OCI-LY7 (cell line): Measurements from ENCODE around the gene LDLRAD2. TPM values are rescaled to one million over a fixed set of nuclear protein-coding genes. Genes with fewer than 3 reads are reported as not detected.

Source experiments
- BruUV-seq: library from RNA; stranded (reverse); fragments of 400-500 nt; replicated peaks from 2 replicates; lab custom pipeline; 2021; lab: Mats Ljungman, UMichigan
- CTCF ChIA-PET: fragments of 300-600 bp; sonication (Branson Sonifier 250); formaldehyde crosslinking; loops from one replicate; lab custom pipeline; 2022; ENCODE audit warnings: antibody characterized with exemption; ENCODE audit not compliant: unreplicated experiment; lab: Charles Lee
- POLR2A ChIA-PET: fragments of 300-600 bp; sonication (Branson Sonifier 250); formaldehyde crosslinking; loops from one replicate; lab custom pipeline; 2022; ENCODE audit warnings: antibody characterized with exemption; lab: Charles Lee
- DNase-seq: peaks from one replicate; pipeline ENCODE4 v3.0.0-alpha.2; 2015; ENCODE audit warnings: low spot score
- H2AFZ ChIP-seq: fragments of 200-600 bp; sonication (generic), shearing (Covaris generic); 2 replicates; pipeline ENCODE4 v1.6.1; 2014; ENCODE audit warnings: mild to moderate bottlenecking, antibody characterized with exemption, low read length, moderate library complexity
- H3K27ac ChIP-seq: fragments of 200-600 bp; sonication (generic); 2 replicates; pipeline ENCODE4 v1.5.1; 2014; ENCODE audit warnings: mixed run types, low read depth, mild to moderate bottlenecking, moderate library complexity, low read length, inconsistent platforms; ENCODE audit not compliant: poor library complexity, severe bottlenecking
- H3K36me3 ChIP-seq: fragments of 200-600 bp; sonication (generic); 2 replicates; pipeline ENCODE4 v1.6.1; 2014; ENCODE audit warnings: mild to moderate bottlenecking, antibody characterized with exemption, low read length, moderate library complexity, mixed read lengths; ENCODE audit not compliant: insufficient read depth
- H3K4me1 ChIP-seq: fragments of 200-600 bp; sonication (generic); 2 replicates; pipeline ENCODE4 v1.5.1; 2014; ENCODE audit warnings: mild to moderate bottlenecking, low read length; ENCODE audit not compliant: insufficient read depth, poor library complexity, severe bottlenecking
- H3K4me2 ChIP-seq: fragments of 200-600 bp; sonication (generic); 2 replicates; pipeline ENCODE4 v1.6.1; 2014; ENCODE audit warnings: mild to moderate bottlenecking, low read length
- H3K4me3 ChIP-seq: fragments of 200-600 bp; sonication (generic); 2 replicates; pipeline ENCODE4 v1.5.1; 2014; ENCODE audit warnings: mild to moderate bottlenecking, low read depth, low read length; ENCODE audit not compliant: poor library complexity, severe bottlenecking
- H3K79me2 ChIP-seq: fragments of 200-600 bp; sonication (generic); 2 replicates; pipeline ENCODE4 v1.6.1; 2016; ENCODE audit warnings: low read depth, mild to moderate bottlenecking, low read length, moderate library complexity, mixed read lengths; ENCODE audit not compliant: insufficient read depth
- H3K9me2 ChIP-seq: fragments of 200-600 bp; sonication (generic); 2 replicates; pipeline ENCODE4 v1.6.1; 2016; ENCODE audit warnings: mild to moderate bottlenecking, low read length, mixed read lengths; ENCODE audit not compliant: insufficient read depth
- H3K9me3 ChIP-seq: fragments of 200-600 bp; sonication (generic); 2 replicates; pipeline ENCODE4 v1.6.1; 2014; ENCODE audit warnings: mild to moderate bottlenecking, mixed run types, low read length, mixed read lengths
- H4K20me1 ChIP-seq: fragments of 200-600 bp; sonication (generic); 2 replicates; pipeline ENCODE4 v1.6.1; 2014; ENCODE audit warnings: mild to moderate bottlenecking, antibody characterized with exemption, low read length, moderate library complexity, mixed read lengths; ENCODE audit not compliant: insufficient read depth
- EZH2phosphoT487 ChIP-seq: fragments of 200-600 bp; sonication (generic); IDR thresholded peaks from 2 replicates; pipeline ENCODE4 v1.6.1; 2018; ENCODE audit warnings: low read depth, borderline replicate concordance, mild to moderate bottlenecking, mixed run types, antibody characterized with exemption, low read length, moderate library complexity, mixed read lengths
- intact Hi-C: fragments of 100-400 bp; cut with micrococcal nuclease; formaldehyde crosslinking; loops from one replicate; pipeline ENCODE4 v1.10.0; 2022; ENCODE audit not compliant: unreplicated experiment
- total RNA-seq, 2 experiments: library from RNA; depleted of rRNA in 1 of 2; stranded (reverse); fragments of >200 nt in 1 of 2; shearing (Covaris generic) in 1 of 2; gene quantifications; 2 replicates each; pipeline ENCODE4 v1.2.3, GENCODE V29; 2014 to 2022
- TF ChIP-seq, protein P1 (sequence below): fragments of 200-600 bp; sonication (generic); conservative IDR thresholded peaks from 2 replicates; pipeline ENCODE4 v1.5.1; 2014; ENCODE audit warnings: mild to moderate bottlenecking, antibody characterized with exemption, low read length, moderate library complexity, mixed read lengths

Gene LDLRAD2
- total RNA-seq, 2 experiments from 2014 or later, result not detected

DNA sequence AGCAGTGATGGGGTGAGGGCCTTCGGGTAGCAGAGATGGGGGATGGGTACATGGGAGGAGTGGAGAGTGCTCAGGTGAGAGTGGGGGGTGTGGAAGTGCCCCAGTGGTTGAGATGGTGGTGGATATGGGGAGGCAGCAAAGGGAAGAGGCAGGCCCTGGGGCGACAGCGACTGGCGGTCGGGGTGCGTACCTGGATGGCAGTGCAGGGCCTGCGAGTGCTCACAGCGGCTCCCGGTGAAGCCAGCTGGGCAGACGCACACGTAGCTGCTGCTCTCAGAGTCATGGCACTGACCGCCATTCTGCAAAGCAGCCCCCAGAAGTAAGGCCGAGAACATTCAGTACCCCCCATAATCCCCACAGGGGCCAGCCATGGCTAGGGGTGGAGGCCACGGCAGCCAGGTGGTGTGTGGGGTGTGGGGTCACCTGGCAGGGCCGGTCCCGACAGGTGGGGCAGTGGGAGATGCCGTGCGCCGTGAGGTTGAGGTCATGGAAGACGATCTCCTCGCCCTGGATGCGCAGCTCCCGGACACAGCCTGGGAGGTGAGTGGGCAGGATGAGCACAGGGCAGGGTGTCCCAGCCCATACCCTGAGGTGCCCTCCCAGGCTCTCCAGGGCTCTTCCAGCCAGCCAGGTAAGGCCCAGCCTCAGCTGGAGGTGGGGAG, 18.9 kb downstream of the LDLRAD2 start:
- Histone ChIP-seq H4K20me1 (no peaks in the 10 kb centered on the region), H3K79me2 (no peaks in the 10 kb centered on the region), H3K4me1 (no peaks in the 10 kb centered on the region), H2AFZ (no peak overlapping the region), H3K9me3 (no peaks in the 10 kb centered on the region), H3K4me2 (no peak overlapping the region), H3K4me3 (no peak overlapping the region), H3K36me3 (no peaks in the 10 kb centered on the region), H3K27ac (no peak overlapping the region), H3K9me2 (no peaks in the 10 kb centered on the region)
- no peak for DNase-seq
- intact Hi-C loops, result no loop called here
- BruUV-seq, result no TSS peak
- TF ChIP-seq, protein P1, sequence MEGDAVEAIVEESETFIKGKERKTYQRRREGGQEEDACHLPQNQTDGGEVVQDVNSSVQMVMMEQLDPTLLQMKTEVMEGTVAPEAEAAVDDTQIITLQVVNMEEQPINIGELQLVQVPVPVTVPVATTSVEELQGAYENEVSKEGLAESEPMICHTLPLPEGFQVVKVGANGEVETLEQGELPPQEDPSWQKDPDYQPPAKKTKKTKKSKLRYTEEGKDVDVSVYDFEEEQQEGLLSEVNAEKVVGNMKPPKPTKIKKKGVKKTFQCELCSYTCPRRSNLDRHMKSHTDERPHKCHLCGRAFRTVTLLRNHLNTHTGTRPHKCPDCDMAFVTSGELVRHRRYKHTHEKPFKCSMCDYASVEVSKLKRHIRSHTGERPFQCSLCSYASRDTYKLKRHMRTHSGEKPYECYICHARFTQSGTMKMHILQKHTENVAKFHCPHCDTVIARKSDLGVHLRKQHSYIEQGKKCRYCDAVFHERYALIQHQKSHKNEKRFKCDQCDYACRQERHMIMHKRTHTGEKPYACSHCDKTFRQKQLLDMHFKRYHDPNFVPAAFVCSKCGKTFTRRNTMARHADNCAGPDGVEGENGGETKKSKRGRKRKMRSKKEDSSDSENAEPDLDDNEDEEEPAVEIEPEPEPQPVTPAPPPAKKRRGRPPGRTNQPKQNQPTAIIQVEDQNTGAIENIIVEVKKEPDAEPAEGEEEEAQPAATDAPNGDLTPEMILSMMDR, result no peak
- no peak for TF ChIP-seq EZH2phosphoT487
- ChIA-PET CTCF (no interaction called here), POLR2A (no interaction called here)

GRCh38 chr1:21831454-21831970, 19.4 kb downstream of the LDLRAD2 start:
- ChIA-PET POLR2A (no interaction called here), CTCF (no interaction called here)
- TF ChIP-seq EZH2phosphoT487, result no peak
- TF ChIP-seq, protein P1, result no peak
- H3K4me3 ChIP-seq, result no peak overlapping the region
- no peak overlapping the region for H3K4me2 ChIP-seq
- H3K9me3 ChIP-seq, result no peaks in the 10 kb centered on the region
- no peak for DNase-seq
- H3K36me3 ChIP-seq, result no peaks in the 10 kb centered on the region
- H3K27ac ChIP-seq, result no peak overlapping the region
- H4K20me1 ChIP-seq, result no peaks in the 10 kb centered on the region
- no peaks in the 10 kb centered on the region for H3K4me1 ChIP-seq
- intact Hi-C loops, result no loop called here
- no TSS peak for BruUV-seq
- no peaks in the 10 kb centered on the region for H3K9me2 ChIP-seq
- H2AFZ ChIP-seq, result no peak overlapping the region
- no peaks in the 10 kb centered on the region for H3K79me2 ChIP-seq

DNA sequence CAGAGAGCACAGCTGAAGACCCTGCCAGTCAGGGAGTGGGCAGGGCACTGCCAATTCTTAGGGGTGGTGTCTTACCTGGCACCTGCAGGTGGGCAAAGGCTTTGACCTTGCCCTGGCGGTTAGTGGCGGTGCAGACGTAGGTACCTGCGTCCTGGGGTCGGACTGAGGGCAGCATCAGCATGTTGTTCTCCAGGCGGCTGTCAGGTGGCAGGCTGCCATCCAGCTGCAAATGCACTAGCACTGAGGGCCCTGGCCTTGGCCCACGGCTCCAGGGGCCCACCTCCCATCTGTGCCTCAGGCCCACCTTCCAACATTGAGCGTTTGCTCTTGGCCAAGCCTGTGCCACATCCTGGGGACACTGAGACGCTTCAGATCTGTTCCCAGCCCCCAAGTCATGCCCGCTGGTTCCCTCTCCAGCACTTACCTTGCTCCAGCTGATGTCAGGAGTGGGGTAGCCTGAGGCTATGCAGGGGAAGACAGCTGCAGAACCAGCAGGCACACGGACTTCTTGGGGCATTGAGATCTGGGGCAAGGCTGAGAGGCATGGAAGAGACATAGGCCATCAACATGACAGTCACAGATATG, 21.4 kb downstream of the LDLRAD2 start:
- no peak for DNase-seq
- Histone ChIP-seq H3K4me1 (no peaks in the 10 kb centered on the region), H3K9me3 (no peaks in the 10 kb centered on the region), H3K4me2 (no peak overlapping the region), H3K9me2 (no peaks in the 10 kb centered on the region), H3K36me3 (no peaks in the 10 kb centered on the region), H4K20me1 (no peaks in the 10 kb centered on the region), H3K27ac (no peak overlapping the region), H3K79me2 (no peaks in the 10 kb centered on the region), H2AFZ (no peak overlapping the region), H3K4me3 (no peak overlapping the region)
- intact Hi-C loops, result no loop called here
- ChIA-PET POLR2A (no interaction called here), CTCF (no interaction called here)
- TF ChIP-seq, protein P1, result no peak
- no peak for TF ChIP-seq EZH2phosphoT487
- BruUV-seq, result no TSS peak
